K562 (cell line): ENCODE data around the gene CAMK2D.

Experiments used
- ARHGAP35 ChIP-seq: fragments of 450-650 bp; IDR thresholded peaks from 2 replicates; pipeline ENCODE4 v1.6.1; 2018; ENCODE audit not compliant: partially characterized antibody
- ARNT ChIP-seq, 2 experiments: fragments of 450-650 bp; IDR thresholded peaks; 2 replicates each; pipeline ENCODE4 v1.6.1; 2016; ENCODE audit warnings: mild to moderate bottlenecking in 1 of 2
- ELF1 ChIP-seq: fragments of 200-800 bp; sonication (Bioruptor generic); IDR thresholded peaks from 2 replicates; pipeline ENCODE4 v1.6.1; 2016; ENCODE audit warnings: missing genetic modification characterization, missing compliant biosample characterization
- EP300 ChIP-seq: IDR thresholded peaks from 2 replicates; pipeline ENCODE4 v1.6.1; 2012; ENCODE audit warnings: low read length, improper control_type of control experiment
- FOXK1 ChIP-seq: sonication (generic); formaldehyde crosslinking; IDR thresholded peaks from 2 replicates; pipeline ENCODE4 v1.8.0; 2022; ENCODE audit warnings: missing genetic modification reagents, mild to moderate bottlenecking, borderline replicate concordance
- HDAC2 ChIP-seq: fragments of 450-650 bp; IDR thresholded peaks from 2 replicates; pipeline ENCODE4 v1.6.1; 2016; ENCODE audit warnings: mild to moderate bottlenecking
- MAFF ChIP-seq: IDR thresholded peaks from 2 replicates; pipeline ENCODE4 v1.6.1; 2012; ENCODE audit warnings: low read length, improper control_type of control experiment
- MEF2D ChIP-seq: conservative IDR thresholded peaks from 2 replicates; pipeline ENCODE4 v1.6.1; 2016; ENCODE audit warnings: low read depth, missing genetic modification characterization, missing compliant biosample characterization
- SRSF9 ChIP-seq: fragments of 200-400 bp; formaldehyde crosslinking; IDR thresholded peaks from 2 replicates; pipeline ENCODE4 v1.6.1; 2017; ENCODE audit warnings: low read depth, low read length, borderline replicate concordance
- TF ChIP-seq, protein P1 (sequence below), 3 experiments: IDR thresholded peaks in 2 of 3; conservative IDR thresholded peaks in 1 of 3; 2 replicates each; pipeline ENCODE4 v1.5.1; 2011 to 2012; ENCODE audit warnings: low read length in 3 of 3, mild to moderate bottlenecking in 3 of 3, control low read depth in 2 of 3, improper control_type of control experiment in 1 of 3, inconsistent platforms in 1 of 3, low read depth in 1 of 3, mixed read lengths in 1 of 3, moderate library complexity in 1 of 3; ENCODE audit not compliant: insufficient read depth in 2 of 3
- TF ChIP-seq, protein P2 (sequence below): sonication (generic); formaldehyde crosslinking; IDR thresholded peaks from 2 replicates; pipeline ENCODE4 v1.9.0; 2022; ENCODE audit warnings: mild to moderate bottlenecking, missing genetic modification reagents

GRCh38 chr4:113561758-113562157 lies 199.8 kb downstream of the CAMK2D start:
- TF ChIP-seq, protein P1, sequence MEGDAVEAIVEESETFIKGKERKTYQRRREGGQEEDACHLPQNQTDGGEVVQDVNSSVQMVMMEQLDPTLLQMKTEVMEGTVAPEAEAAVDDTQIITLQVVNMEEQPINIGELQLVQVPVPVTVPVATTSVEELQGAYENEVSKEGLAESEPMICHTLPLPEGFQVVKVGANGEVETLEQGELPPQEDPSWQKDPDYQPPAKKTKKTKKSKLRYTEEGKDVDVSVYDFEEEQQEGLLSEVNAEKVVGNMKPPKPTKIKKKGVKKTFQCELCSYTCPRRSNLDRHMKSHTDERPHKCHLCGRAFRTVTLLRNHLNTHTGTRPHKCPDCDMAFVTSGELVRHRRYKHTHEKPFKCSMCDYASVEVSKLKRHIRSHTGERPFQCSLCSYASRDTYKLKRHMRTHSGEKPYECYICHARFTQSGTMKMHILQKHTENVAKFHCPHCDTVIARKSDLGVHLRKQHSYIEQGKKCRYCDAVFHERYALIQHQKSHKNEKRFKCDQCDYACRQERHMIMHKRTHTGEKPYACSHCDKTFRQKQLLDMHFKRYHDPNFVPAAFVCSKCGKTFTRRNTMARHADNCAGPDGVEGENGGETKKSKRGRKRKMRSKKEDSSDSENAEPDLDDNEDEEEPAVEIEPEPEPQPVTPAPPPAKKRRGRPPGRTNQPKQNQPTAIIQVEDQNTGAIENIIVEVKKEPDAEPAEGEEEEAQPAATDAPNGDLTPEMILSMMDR (IDR thresholded peaks at IDR 0.05 in 2 of 3, conservative IDR thresholded peaks at IDR 0.05 in 1 of 3; ENCODE audit: insufficient read depth in 2 of 3, low read depth in 1 of 3, low read length in 3 of 3) = no peak
- no peak for TF ChIP-seq EP300
- TF ChIP-seq FOXK1 (CRISPR knock-in tag) = no peak
- TF ChIP-seq MAFF = no peak
- TF ChIP-seq HDAC2 = no peak
- TF ChIP-seq ARHGAP35 = no peak
- TF ChIP-seq, protein P2, sequence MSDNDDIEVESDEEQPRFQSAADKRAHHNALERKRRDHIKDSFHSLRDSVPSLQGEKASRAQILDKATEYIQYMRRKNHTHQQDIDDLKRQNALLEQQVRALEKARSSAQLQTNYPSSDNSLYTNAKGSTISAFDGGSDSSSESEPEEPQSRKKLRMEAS (CRISPR knock-in tag) = no peak
- TF ChIP-seq ELF1 (tag) = no peak
- no peak for TF ChIP-seq MEF2D
- TF ChIP-seq ARNT (IDR thresholded peaks at IDR 0.05) = no peak
- TF ChIP-seq SRSF9 = no peak
